Neural crest cell (in vitro differentiated cells): Measurements from ENCODE around the gene PDLIM7. TPM values are rescaled to one million over a fixed set of nuclear protein-coding genes. Genes with fewer than 3 reads are reported as not detected.
A peak's percentile ranks its signal among the peaks of the same experiment; 100 is the strongest.

Experiments
- DNase-seq: peaks from one replicate; pipeline ENCODE4 v3.0.0; 2021; ENCODE audit warnings: low read depth, mixed read lengths, low spot score
- H3K27ac Mint-ChIP-seq: one replicate; pipeline ENCODE4 v1.8.0; 2021; ENCODE audit warnings: mild to moderate bottlenecking, mixed read lengths; ENCODE audit not compliant: unreplicated experiment
- H3K27me3 Mint-ChIP-seq: 2 replicates; pipeline ENCODE4 v1.8.0; 2021; ENCODE audit warnings: low read depth, mild to moderate bottlenecking, mixed read lengths
- H3K36me3 Mint-ChIP-seq: 2 replicates; pipeline ENCODE4 v1.8.0; 2021; ENCODE audit warnings: low read depth, mild to moderate bottlenecking, mixed read lengths
- H3K4me1 Mint-ChIP-seq: 2 replicates; pipeline ENCODE4 v1.8.0; 2021; ENCODE audit warnings: mixed read lengths
- H3K4me3 Mint-ChIP-seq: one replicate; pipeline ENCODE4 v1.8.0; 2021; ENCODE audit warnings: mild to moderate bottlenecking, mixed read lengths
- H3K9me3 Mint-ChIP-seq: 2 replicates; pipeline ENCODE4 v1.8.0; 2021; ENCODE audit warnings: mixed read lengths
- total RNA-seq: library from RNA; stranded (reverse); gene quantifications from 2 replicates; pipeline ENCODE4 v1.2.1, GENCODE V29; 2021
- TF ChIP-seq, protein P1 (sequence below): fragments of 200-600 bp; sonication (generic); conservative IDR thresholded peaks from 2 replicates; pipeline ENCODE4 v1.5.0; 2021; ENCODE audit warnings: antibody characterized with exemption, mild to moderate bottlenecking

The PDLIM7 gene
- total RNA-seq, 1 donor from 2014 or later: 147 TPM

DNA sequence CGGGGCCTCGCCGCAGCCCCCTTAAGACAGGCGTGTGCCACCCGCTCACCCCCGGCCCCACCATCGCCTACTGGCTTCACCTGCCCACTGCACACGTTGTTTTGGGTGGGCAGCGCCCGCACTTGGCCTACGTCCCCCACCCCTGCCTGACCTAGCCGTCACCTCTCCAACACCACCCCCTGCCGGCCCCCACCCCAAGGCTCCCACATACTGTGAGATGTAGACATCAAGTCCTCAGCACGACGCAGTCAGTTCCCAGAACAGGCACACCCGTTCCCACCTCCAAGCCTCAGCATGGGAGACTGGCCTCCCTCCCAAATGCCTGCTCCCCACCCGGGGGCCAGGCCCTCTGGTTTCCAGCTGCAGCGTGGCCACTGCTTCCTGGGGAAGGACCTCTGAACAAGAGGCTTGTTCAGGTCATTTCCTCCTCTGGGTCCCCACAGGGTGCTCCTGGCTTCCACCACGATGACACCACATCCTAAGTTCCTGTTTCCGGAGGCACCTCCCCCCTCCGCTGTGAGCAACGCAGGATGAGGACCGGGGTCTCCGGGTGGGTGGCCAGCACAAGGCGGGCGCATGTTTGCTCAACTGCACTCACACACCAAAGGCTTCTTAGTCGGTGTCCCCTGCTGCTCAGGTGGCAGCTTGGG is 35.3 kb downstream of the PDLIM7 start:
- H3K36me3 Mint-ChIP-seq: peaks cover 34% of the 10 kb centered on the region
- DNase-seq: no peak
- TF ChIP-seq, protein P1, sequence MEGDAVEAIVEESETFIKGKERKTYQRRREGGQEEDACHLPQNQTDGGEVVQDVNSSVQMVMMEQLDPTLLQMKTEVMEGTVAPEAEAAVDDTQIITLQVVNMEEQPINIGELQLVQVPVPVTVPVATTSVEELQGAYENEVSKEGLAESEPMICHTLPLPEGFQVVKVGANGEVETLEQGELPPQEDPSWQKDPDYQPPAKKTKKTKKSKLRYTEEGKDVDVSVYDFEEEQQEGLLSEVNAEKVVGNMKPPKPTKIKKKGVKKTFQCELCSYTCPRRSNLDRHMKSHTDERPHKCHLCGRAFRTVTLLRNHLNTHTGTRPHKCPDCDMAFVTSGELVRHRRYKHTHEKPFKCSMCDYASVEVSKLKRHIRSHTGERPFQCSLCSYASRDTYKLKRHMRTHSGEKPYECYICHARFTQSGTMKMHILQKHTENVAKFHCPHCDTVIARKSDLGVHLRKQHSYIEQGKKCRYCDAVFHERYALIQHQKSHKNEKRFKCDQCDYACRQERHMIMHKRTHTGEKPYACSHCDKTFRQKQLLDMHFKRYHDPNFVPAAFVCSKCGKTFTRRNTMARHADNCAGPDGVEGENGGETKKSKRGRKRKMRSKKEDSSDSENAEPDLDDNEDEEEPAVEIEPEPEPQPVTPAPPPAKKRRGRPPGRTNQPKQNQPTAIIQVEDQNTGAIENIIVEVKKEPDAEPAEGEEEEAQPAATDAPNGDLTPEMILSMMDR: no peak
- no peak overlapping the region for H3K27ac Mint-ChIP-seq
- no peak overlapping the region for H3K4me3 Mint-ChIP-seq
- H3K27me3 Mint-ChIP-seq: peaks cover 9% of the 10 kb centered on the region
- H3K4me1 Mint-ChIP-seq: peaks cover 14% of the 10 kb centered on the region
- H3K9me3 Mint-ChIP-seq: peaks cover 4% of the 10 kb centered on the region

DNA sequence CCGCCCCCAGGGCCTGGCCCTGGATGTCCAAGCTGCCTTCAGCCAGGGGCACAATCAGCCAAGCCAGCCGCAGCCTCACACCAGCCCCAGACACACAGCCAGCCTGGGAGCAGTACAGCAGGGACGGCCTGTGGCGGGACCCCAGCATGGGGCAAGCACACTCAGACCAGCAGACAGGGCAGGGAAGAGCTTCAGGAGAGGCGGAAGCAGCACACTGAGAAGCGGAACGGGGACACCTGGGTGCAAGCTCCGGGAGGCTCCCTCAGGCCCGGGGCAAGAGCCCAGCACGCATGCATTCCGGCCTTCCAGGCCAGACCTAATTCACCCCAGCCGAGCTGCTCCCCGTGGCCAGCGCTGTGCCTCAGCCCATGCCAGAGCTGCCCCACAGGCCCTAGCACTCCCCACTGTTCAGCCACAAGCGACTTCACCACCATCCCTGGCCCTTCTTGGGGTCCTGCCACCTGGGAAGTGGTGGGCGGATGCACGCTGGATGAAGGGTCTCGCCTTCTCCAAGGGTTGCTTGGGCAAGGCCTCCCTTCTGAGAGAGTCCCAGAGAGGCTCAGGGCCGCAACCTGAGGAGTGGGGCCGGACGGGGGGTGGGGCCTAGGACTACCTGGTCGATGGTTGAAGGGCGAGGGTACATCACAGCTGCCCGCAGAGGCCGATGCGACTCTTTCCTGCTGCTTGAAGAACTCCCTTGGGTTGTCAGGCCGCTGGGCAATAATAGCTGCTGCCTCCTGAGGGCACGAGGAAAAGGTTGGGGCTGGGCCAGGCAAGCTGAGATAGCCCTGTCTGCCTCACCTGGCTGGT is 37.4 kb downstream of the PDLIM7 start:
- TF ChIP-seq, protein P1: no peak
- Mint-ChIP-seq H3K27me3 (peaks cover 15% of the 10 kb centered on the region), H3K27ac (no peak overlapping the region), H3K36me3 (peaks cover 22% of the 10 kb centered on the region), H3K9me3 (no peaks in the 10 kb centered on the region), H3K4me3 (peak overlapping the region; percentile 74), H3K4me1 (peaks cover 25% of the 10 kb centered on the region)
- no peak for DNase-seq

DNA sequence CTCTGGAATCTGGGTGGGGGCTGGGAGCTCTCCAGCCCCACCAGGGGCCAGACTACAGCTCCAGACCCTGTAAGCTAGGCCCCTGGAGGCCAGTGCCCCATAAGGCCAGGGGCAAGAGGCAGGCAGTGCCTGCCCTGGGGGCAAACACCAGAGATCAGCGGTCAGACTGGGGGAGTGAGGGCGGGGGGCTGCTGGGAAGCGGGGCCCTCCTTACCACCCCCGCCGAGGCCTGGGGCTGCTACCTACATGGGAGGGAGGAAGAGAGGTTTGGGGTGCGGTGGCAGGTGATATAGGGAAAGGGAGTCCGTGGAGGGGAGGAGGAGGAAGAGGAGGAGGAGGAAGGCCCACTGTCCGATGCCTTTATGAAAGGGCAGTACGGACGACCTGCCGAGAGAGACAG is 38.0 kb downstream of the PDLIM7 start:
- H3K4me3 Mint-ChIP-seq: peak overlapping the region; percentile 47
- TF ChIP-seq, protein P1: no peak
- no peaks in the 10 kb centered on the region for H3K9me3 Mint-ChIP-seq
- peaks cover 21% of the 10 kb centered on the region for H3K36me3 Mint-ChIP-seq
- peaks cover 15% of the 10 kb centered on the region for H3K27me3 Mint-ChIP-seq
- no peak for DNase-seq
- peaks cover 25% of the 10 kb centered on the region for H3K4me1 Mint-ChIP-seq
- no peak overlapping the region for H3K27ac Mint-ChIP-seq

DNA sequence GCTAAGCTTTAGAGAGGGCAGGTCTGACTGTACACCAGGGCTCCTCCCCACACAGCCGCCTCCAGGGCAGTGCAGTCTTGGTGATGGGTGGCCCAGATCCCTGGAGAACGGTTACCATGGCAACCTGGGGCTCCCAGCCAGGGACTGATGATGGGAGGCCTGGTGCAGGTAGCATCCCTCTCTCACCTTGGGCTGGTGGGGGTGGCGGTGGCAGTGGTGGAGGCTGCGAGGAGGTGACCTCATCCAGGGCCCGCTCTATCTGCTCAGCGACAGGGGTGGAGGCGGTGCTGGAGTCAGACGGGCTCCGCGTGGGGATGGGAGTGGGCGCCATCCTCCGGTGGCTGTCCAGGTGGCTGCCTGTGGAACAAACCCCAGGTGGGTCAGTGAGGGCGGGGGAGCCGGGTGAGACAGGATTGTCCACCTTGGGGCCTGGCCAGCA is 38.5 kb downstream of the PDLIM7 start:
- H3K9me3 Mint-ChIP-seq: no peaks in the 10 kb centered on the region
- H3K4me1 Mint-ChIP-seq: peaks cover 27% of the 10 kb centered on the region
- H3K4me3 Mint-ChIP-seq: peak overlapping the region; percentile 47
- H3K36me3 Mint-ChIP-seq: peaks cover 21% of the 10 kb centered on the region
- TF ChIP-seq, protein P1: no peak
- DNase-seq: no peak
- H3K27me3 Mint-ChIP-seq: peaks cover 16% of the 10 kb centered on the region
- H3K27ac Mint-ChIP-seq: no peak overlapping the region

DNA sequence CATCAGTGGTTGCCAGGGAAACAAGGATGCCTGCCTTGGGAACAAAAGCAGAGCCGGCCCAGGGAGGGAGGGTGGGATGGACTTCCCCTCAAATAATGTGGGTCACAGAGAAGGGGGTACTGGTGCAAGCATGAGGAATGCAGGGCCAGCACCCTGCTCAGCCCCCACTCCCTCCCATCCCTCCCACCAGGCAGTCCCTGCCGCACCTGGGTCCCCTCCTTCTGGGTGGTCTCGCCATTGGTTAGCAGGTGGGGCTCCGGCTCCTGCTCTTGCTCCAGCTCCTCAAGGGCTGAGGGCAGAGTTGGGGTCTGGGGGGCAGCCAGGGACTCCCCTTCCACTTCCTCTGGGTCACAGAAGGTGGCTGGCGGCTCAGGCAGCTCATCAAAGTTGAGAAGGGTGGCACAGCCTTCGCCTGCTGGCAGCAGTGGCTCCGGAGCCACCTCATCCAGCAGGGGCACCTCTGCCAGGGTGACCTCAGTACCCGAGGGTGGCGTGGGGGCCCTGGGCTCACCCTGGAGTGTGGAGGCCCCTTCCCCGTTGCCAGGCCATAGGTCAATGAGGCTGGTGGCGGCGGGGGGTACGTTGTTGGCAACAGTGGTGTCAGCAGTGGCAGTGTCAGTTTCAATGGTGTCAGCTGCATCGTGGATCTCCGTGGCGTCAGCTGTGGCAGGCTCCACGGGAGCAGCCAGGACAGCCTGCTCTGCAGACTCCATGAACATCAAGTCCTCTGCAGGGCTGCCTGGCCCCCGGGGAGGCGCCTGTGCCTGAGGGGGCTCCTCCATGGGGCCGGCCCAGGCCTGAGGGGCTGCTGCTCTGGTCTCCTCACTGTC is 39.3 kb downstream of the PDLIM7 start:
- DNase-seq: no peak
- Mint-ChIP-seq H3K4me1 (peaks cover 34% of the 10 kb centered on the region), H3K27ac (no peak overlapping the region), H3K9me3 (no peaks in the 10 kb centered on the region), H3K27me3 (peaks cover 25% of the 10 kb centered on the region), H3K36me3 (peaks cover 14% of the 10 kb centered on the region), H3K4me3 (peak overlapping the region; percentile 95)
- TF ChIP-seq, protein P1: no peak
